Liver (tissue), 9 donors: ENCODE results near the gene MICAL3. TPM values are rescaled to one million over a fixed set of nuclear protein-coding genes. Genes with fewer than 3 reads are reported as not detected.

Source experiments
- DNase-seq: peaks from one replicate; pipeline ENCODE4 v3.0.0-alpha.2; 2017; ENCODE audit warnings: low spot score
- H3K27ac ChIP-seq, 2 donors: one replicate each; pipeline ENCODE4 v1.7.0; 2013; ENCODE audit warnings: inconsistent platforms in 2 of 2, low read length in 2 of 2, control low read depth in 1 of 2, low read depth in 1 of 2, mild to moderate bottlenecking in 1 of 2
- H3K27me3 ChIP-seq, 4 donors: one replicate each; pipeline versions ENCODE4 v1.6.1 to v1.7.0; 2013; ENCODE audit warnings: low read length in 3 of 4, inconsistent platforms in 1 of 4, mild to moderate bottlenecking in 1 of 4, moderate library complexity in 1 of 4; ENCODE audit not compliant: control insufficient read depth in 4 of 4, insufficient read depth in 4 of 4
- H3K36me3 ChIP-seq, 4 donors: one replicate each; pipeline versions ENCODE4 v1.6.1 to v1.7.0; 2013; ENCODE audit warnings: low read length in 3 of 4, mild to moderate bottlenecking in 3 of 4, low read depth in 1 of 4, moderate library complexity in 1 of 4; ENCODE audit not compliant: control insufficient read depth in 4 of 4, insufficient read depth in 3 of 4
- H3K4me1 ChIP-seq, 4 donors: one replicate each; pipeline versions ENCODE4 v1.6.1 to v1.7.0; 2013; ENCODE audit warnings: low read length in 3 of 4, mild to moderate bottlenecking in 3 of 4, moderate library complexity in 1 of 4; ENCODE audit not compliant: control insufficient read depth in 4 of 4, insufficient read depth in 4 of 4
- H3K4me3 ChIP-seq, 3 donors: one replicate each; pipeline versions ENCODE4 v1.6.1 to v1.7.0; 2013; ENCODE audit warnings: low read length in 3 of 3, control low read depth in 1 of 3, low read depth in 1 of 3, mild to moderate bottlenecking in 1 of 3
- H3K9ac ChIP-seq, 2 donors: one replicate each; pipeline ENCODE4 v1.7.0; 2013; ENCODE audit warnings: low read length in 2 of 2, mild to moderate bottlenecking in 2 of 2, moderate library complexity in 2 of 2, control low read depth in 1 of 2, low read depth in 1 of 2
- H3K9me3 ChIP-seq, 4 donors: one replicate each; pipeline versions ENCODE4 v1.6.1 to v1.7.0; 2013; ENCODE audit warnings: low read length in 3 of 4; ENCODE audit not compliant: control insufficient read depth in 4 of 4
- ATF3 ChIP-seq: IDR thresholded peaks from 2 replicates; pipeline ENCODE4 v1.6.1; 2016; ENCODE audit warnings: antibody characterized with exemption
- CTCF ChIP-seq: fragments of 150-350 bp; IDR thresholded peaks from 2 replicates; pipeline ENCODE4 v1.5.1; 2017; ENCODE audit warnings: improper control_type of control experiment, low read depth, low read length; ENCODE audit not compliant: missing input control
- EGR1 ChIP-seq, 2 donors: IDR thresholded peaks; 2 replicates each; pipeline ENCODE4 v1.6.1; 2016 to 2018; ENCODE audit warnings: antibody characterized with exemption in 2 of 2, low read depth in 2 of 2
- FOXA1 ChIP-seq: IDR thresholded peaks from 2 replicates; pipeline ENCODE4 v1.6.1; 2016; ENCODE audit warnings: antibody characterized with exemption
- HNF4A ChIP-seq, 2 donors: conservative IDR thresholded peaks; 2 replicates each; pipeline ENCODE4 v1.6.1; 2016; ENCODE audit warnings: antibody characterized with exemption in 2 of 2, mild to moderate bottlenecking in 2 of 2
- JUND ChIP-seq, 2 donors: IDR thresholded peaks; 2 replicates each; pipeline ENCODE4 v1.6.1; 2016; ENCODE audit warnings: antibody characterized with exemption in 2 of 2
- NR2F2 ChIP-seq: IDR thresholded peaks from 2 replicates; pipeline ENCODE4 v1.6.1; 2016; ENCODE audit warnings: antibody characterized with exemption
- REST ChIP-seq: IDR thresholded peaks from 2 replicates; pipeline ENCODE4 v1.6.1; 2016; ENCODE audit warnings: antibody characterized with exemption, mild to moderate bottlenecking
- RXRA ChIP-seq, 2 donors: IDR thresholded peaks; 2 replicates each; pipeline ENCODE4 v1.6.1; 2017 to 2018; ENCODE audit warnings: antibody characterized with exemption in 2 of 2, mild to moderate bottlenecking in 1 of 2
- SP1 ChIP-seq: IDR thresholded peaks from 2 replicates; pipeline ENCODE4 v1.6.1; 2018; ENCODE audit warnings: antibody characterized with exemption, mild to moderate bottlenecking
- YY1 ChIP-seq: IDR thresholded peaks from 2 replicates; pipeline ENCODE4 v1.6.1; 2016; ENCODE audit warnings: antibody characterized with exemption, mild to moderate bottlenecking
- ZBTB33 ChIP-seq: IDR thresholded peaks from 2 replicates; pipeline ENCODE4 v1.6.1; 2016; ENCODE audit warnings: antibody characterized with exemption
- WGBS: extraction: QIAGEN DNeasy Blood & Tissue Kit; methylation state at CpG from one replicate; pipeline ENCODE4 v1.1.7; 2013; 5-methylcytosine and 5-hydroxymethylcytosine counted together
- polyA plus RNA-seq, 2 donors: library from polyadenylated mRNA; stranded (reverse) in 1 of 2; unstranded in 1 of 2; fragments of 200-250 nt in 1 of 2; fragments of >200 nt in 1 of 2; fragmentation: Nextera tagmentation in 1 of 2; extraction: Ambion mirVana in 1 of 2; gene quantifications; one replicate each; pipeline versions ENCODE4 v1.2.1 to v1.2.3, GENCODE V29; 2013 to 2015
- total RNA-seq, 2 donors: library from RNA; depleted of rRNA; stranded (reverse); fragments of >200 nt; gene quantifications; one replicate each; pipeline ENCODE4 v1.2.3, GENCODE V29; 2014
- donor health status: healthy.
- donor health status: healthy.
- donor health status: healthy.
- donor health status: healthy.
- donor health status: healthy.

MICAL3 gene
- total and polyA plus RNA-seq, 4 donors, result 6.4 to 38.4 (median 23.4) TPM

- DNase-seq, result no peak
- Histone ChIP-seq H3K9ac (no peak overlapping the region), H3K27me3 (no peaks in the 10 kb centered on the region), H3K9me3 (no peaks in the 10 kb centered on the region), H3K4me3 (no peak overlapping the region), H3K36me3 (no peaks in the 10 kb centered on the region), H3K27ac (no peak overlapping the region), H3K4me1 (peaks cover 13 to 26% (median 19%) of the 10 kb centered on the region in 4 donors)
- TF ChIP-seq YY1 (no peak), HNF4A (conservative IDR thresholded peaks at IDR 0.05) (no peak)
- WGBS, result 97% methylated on average over 2 of the region's 2 CpGs
These were observed 47.0 kb downstream of the MICAL3 start for GRCh38 chr22:17977371-17977770.

- H3K36me3 ChIP-seq, result no peaks in the 10 kb centered on the region
- no peak overlapping the region for H3K27ac ChIP-seq
- no peak for DNase-seq
- TF ChIP-seq YY1, result no peak
- TF ChIP-seq CTCF, result no peak
- no peak for TF ChIP-seq HNF4A (conservative IDR thresholded peaks at IDR 0.05)
- no peak for TF ChIP-seq NR2F2
- no peak for TF ChIP-seq EGR1 (IDR thresholded peaks at IDR 0.05; ENCODE audit: low read depth in 2 of 2)
- TF ChIP-seq ZBTB33, result no peak
- no peak for TF ChIP-seq SP1
- TF ChIP-seq REST, result no peak
- no peak for TF ChIP-seq RXRA (IDR thresholded peaks at IDR 0.05)
- H3K27me3 ChIP-seq, result no peaks in the 10 kb centered on the region
- H3K4me1 ChIP-seq, result peaks cover 18 to 35% (median 30%) of the 10 kb centered on the region in 4 donors
- WGBS, result 27% methylated on average over 3 of the region's 3 CpGs
- no peak overlapping the region for H3K9ac ChIP-seq
- no peak overlapping the region for H3K4me3 ChIP-seq
- H3K9me3 ChIP-seq, result no peaks in the 10 kb centered on the region
These were observed 48.2 kb downstream of the MICAL3 start for GRCh38 chr22:17976121-17976520.

GRCh38 chr22:17974703-17975372 lies 49.5 kb downstream of the MICAL3 start:
- Histone ChIP-seq H3K36me3 (no peaks in the 10 kb centered on the region), H3K9me3 (no peaks in the 10 kb centered on the region), H3K4me3 (no peak overlapping the region), H3K4me1 (peaks cover 20 to 35% (median 27%) of the 10 kb centered on the region in 4 donors), H3K27ac (no peak overlapping the region), H3K9ac (no peak overlapping the region), H3K27me3 (no peaks in the 10 kb centered on the region)
- TF ChIP-seq YY1 (no peak), REST (no peak), FOXA1 (no peak), HNF4A (conservative IDR thresholded peaks at IDR 0.05) (no peak), ATF3 (no peak), EGR1 (IDR thresholded peaks at IDR 0.05; ENCODE audit: low read depth in 2 of 2) (no peak), JUND (IDR thresholded peaks at IDR 0.05) (no peak)
- DNase-seq, result no peak
- WGBS, result 86% methylated on average over 8 of the region's 8 CpGs
